Thyroid gland (tissue), 4 donors: ENCODE measurements around the gene RC3H2.

Source experiments
- CTCF ChIP-seq, 6 experiments: fragments of 200-600 bp in 3 of 6; fragments of 450-650 bp in 3 of 6; sonication (generic) in 3 of 6; IDR thresholded peaks; one replicate each; pipeline ENCODE4 v1.5.1; 2016 to 2019; ENCODE audit warnings: antibody characterized with exemption in 6 of 6, mild to moderate bottlenecking in 2 of 6, inconsistent platforms in 1 of 6, moderate library complexity in 1 of 6
- POLR2A ChIP-seq, 2 donors: fragments of 450-650 bp; IDR thresholded peaks; one replicate each; pipeline ENCODE4 v1.6.1; 2017; ENCODE audit warnings: antibody characterized with exemption in 2 of 2, mild to moderate bottlenecking in 2 of 2, moderate library complexity in 1 of 2

DNA sequence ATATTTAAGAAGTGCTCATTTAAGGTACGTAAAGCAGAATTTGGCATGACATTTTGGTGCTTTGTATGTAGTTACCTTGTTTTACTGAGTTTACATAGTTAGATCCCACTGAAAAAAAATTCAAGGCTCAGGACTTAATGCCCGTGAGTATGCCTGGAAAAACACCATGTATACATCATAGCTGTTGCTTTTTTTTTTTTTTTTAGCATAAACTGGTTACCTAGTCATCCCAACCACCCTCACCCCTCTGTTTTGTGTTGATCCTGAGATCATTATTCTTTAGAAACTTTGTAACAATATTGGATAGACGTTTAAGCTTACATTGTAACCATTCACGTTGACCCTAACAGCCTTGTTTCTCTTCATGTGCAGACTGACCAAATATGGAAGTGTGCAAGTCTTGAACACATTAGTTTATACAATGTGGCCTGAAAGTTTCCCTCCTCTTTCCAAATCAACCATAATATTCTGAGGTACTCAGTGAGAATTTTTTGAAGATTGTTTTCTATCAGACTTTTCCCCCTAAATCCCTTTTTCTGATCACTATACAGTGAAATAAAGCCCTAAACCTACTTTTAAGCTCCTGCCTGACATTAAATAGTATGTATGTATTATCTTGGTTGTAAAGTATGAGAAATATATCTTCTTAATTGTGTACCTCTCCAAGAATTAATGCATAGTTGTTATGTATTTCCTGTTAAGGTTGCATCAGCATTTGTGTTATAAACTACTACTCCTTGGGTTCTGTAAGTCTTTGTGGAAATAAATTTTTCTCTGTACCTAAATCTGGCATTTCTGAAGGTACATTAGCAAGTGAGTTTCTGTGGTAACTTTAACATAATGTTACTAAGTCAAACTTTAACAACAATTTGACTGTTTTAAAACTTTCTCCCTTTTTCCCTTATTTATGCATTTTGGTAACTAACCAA, 40.1 kb upstream of the RC3H2 start:
- TF ChIP-seq CTCF (IDR thresholded peaks at IDR 0.05) = no peak
- TF ChIP-seq POLR2A (IDR thresholded peaks at IDR 0.05) = no peak
